Measurements from ENCODE around the gene FTSJ3. TPM values are rescaled to one million over a fixed set of nuclear protein-coding genes. Genes with fewer than 3 reads are reported as not detected.
A peak's percentile ranks its signal among the peaks of the same experiment; 100 is the strongest.

Gene FTSJ3
- total and polyA plus RNA-seq, 2 of the 13 experiments (the other 11 are each of a cell fraction or from before 2014, with no cell fraction given) = 26.0 to 64.2 TPM

- no TSS peak for BruUV-seq (replicated peaks)
- Histone ChIP-seq H3K79me2 (ENCODE audit: insufficient read depth, low read length) (peaks cover 90% of the 10 kb centered on the region), H3K36me3 (replicated peaks in 1 of 2; ENCODE audit: control insufficient read depth in 1 of 2, insufficient read depth in 2 of 2, low read length in 2 of 2) (peaks cover 5 to 24% of the 10 kb centered on the region in 2 experiments; a peak in 4 of 5 replicates), H3K9me3 (ENCODE audit: low read length) (no peaks in the 10 kb centered on the region), H3K27me3 (ENCODE audit: control insufficient read depth in 1 of 2, insufficient read depth in 2 of 2, low read length in 2 of 2) (peaks cover 0 to 6% of the 10 kb centered on the region in 2 experiments; a peak in 1 of 5 replicates), H3K4me2 (ENCODE audit: low read depth, low read length) (peak within 1 kb of the TSS; percentile 94), H3K4me3 (replicated peaks in 1 of 3; ENCODE audit: insufficient read depth in 1 of 3, low read depth in 2 of 3, low read length in 3 of 3) (peak within 1 kb of the TSS; percentile 93 to 99 (median 94)), H3K27ac (ENCODE audit: extremely low read length, insufficient read depth, low read length) (peak within 1 kb of the TSS; percentile 100), H4K20me1 (ENCODE audit: insufficient read depth, low read length) (peaks cover 40% of the 10 kb centered on the region), H3K4me1 (ENCODE audit: insufficient read depth, low read length) (peaks cover 45% of the 10 kb centered on the region), H3K9ac (ENCODE audit: insufficient read depth, low read depth, low read length) (peak within 1 kb of the TSS; percentile 98), H2AFZ (ENCODE audit: low read length) (peak within 1 kb of the TSS; percentile 57)
- ChIA-PET POLR2A (interaction anchor here (0.8 to 5.0 kb wide), 38 partner anchors 8 to 732 kb away, joined by 3 to 77 read pairs (median 5); partner anchors contain the start of genes CEP95, DCAF7, DDX5 and FTSJ3), CTCF (ENCODE audit: low intra/inter-chr PET ratio, low total read pairs) (no interaction called here)
- FAIRE-seq = peak; percentile 98
- peak; percentile 91 for ATAC-seq
- DNase-seq (ENCODE audit: low spot score) = peak; percentile 100
- in situ Hi-C loops (cut with HindIII; ENCODE audit: extremely low pct_ligation_motif_present, low pct_unique_long_range_greater_than_20kb) (no loop called here), intact Hi-C loops (cut with micrococcal nuclease; ENCODE audit: unreplicated experiment) (loop anchor here (1.0 to 10.0 kb wide), 4 partner anchors 32 to 349 kb away; partner anchors contain the start of genes FTSJ3, PSMC5, SMARCD2 and STRADA)
- WGBS (ENCODE audit: low lambda C conversion rate) = under 1% methylated on average over 58 of the region's 74 CpGs
- TF ChIP-seq, protein P1, sequence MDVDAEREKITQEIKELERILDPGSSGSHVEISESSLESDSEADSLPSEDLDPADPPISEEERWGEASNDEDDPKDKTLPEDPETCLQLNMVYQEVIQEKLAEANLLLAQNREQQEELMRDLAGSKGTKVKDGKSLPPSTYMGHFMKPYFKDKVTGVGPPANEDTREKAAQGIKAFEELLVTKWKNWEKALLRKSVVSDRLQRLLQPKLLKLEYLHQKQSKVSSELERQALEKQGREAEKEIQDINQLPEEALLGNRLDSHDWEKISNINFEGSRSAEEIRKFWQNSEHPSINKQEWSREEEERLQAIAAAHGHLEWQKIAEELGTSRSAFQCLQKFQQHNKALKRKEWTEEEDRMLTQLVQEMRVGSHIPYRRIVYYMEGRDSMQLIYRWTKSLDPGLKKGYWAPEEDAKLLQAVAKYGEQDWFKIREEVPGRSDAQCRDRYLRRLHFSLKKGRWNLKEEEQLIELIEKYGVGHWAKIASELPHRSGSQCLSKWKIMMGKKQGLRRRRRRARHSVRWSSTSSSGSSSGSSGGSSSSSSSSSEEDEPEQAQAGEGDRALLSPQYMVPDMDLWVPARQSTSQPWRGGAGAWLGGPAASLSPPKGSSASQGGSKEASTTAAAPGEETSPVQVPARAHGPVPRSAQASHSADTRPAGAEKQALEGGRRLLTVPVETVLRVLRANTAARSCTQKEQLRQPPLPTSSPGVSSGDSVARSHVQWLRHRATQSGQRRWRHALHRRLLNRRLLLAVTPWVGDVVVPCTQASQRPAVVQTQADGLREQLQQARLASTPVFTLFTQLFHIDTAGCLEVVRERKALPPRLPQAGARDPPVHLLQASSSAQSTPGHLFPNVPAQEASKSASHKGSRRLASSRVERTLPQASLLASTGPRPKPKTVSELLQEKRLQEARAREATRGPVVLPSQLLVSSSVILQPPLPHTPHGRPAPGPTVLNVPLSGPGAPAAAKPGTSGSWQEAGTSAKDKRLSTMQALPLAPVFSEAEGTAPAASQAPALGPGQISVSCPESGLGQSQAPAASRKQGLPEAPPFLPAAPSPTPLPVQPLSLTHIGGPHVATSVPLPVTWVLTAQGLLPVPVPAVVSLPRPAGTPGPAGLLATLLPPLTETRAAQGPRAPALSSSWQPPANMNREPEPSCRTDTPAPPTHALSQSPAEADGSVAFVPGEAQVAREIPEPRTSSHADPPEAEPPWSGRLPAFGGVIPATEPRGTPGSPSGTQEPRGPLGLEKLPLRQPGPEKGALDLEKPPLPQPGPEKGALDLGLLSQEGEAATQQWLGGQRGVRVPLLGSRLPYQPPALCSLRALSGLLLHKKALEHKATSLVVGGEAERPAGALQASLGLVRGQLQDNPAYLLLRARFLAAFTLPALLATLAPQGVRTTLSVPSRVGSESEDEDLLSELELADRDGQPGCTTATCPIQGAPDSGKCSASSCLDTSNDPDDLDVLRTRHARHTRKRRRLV (CRISPR knock-in tag; IDR thresholded peaks at IDR 0.05) = peak; percentile 91; the same call in 1 of the 2 replicates
- TF ChIP-seq SRSF1 (optimal IDR thresholded peaks at IDR 0.05; ENCODE audit: low read depth, low read length) (peak; percentile 94), PHB2 (IDR thresholded peaks at IDR 0.05; ENCODE audit: partially characterized antibody) (no peak), SCMH1 (CRISPR knock-in tag; IDR thresholded peaks at IDR 0.05; ENCODE audit: borderline replicate concordance) (no peak), ZNF34 (CRISPR knock-in tag; IDR thresholded peaks at IDR 0.05; ENCODE audit: borderline replicate concordance) (peak; percentile 96), ZFP36 (IDR thresholded peaks at IDR 0.05; ENCODE audit: borderline replicate concordance, low read depth, low read length, partially characterized antibody) (no peak), ZNF10 (CRISPR knock-in tag; IDR thresholded peaks at IDR 0.05; ENCODE audit: borderline replicate concordance, low read depth) (no peak), NCOA1 (CRISPR knock-in tag; IDR thresholded peaks at IDR 0.05) (peak; percentile 57; the same call in 1 of the 2 replicates), LCORL (IDR thresholded peaks at IDR 0.05) (peak; percentile 82), LCORL (CRISPR knock-in tag; IDR thresholded peaks at IDR 0.05) (peak; percentile 98), ZBTB20 (CRISPR knock-in tag; IDR thresholded peaks at IDR 0.05; ENCODE audit: borderline replicate concordance, low read depth) (no peak; the same call in 1 of the 2 replicates), MXI1 (IDR thresholded peaks at IDR 0.05; ENCODE audit: borderline replicate concordance, low read depth, low read length) (peak; percentile 99; the same call in 2 of the 3 replicates)
- TF ChIP-seq, protein P2, sequence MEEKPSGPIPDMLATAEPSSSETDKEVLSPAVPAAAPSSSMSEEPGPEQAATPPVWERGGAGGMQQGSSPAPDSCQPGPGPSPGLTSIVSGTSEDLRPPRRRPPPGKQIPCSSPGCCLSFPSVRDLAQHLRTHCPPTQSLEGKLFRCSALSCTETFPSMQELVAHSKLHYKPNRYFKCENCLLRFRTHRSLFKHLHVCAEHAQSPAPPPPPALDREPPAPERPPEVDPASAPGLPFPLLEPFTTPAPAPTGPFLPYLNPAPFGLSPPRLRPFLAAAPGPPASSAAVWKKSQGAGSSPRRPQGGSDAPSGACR (CRISPR knock-in tag; IDR thresholded peaks at IDR 0.05) = peak; percentile 71; the same call in 1 of the 2 replicates
- TF ChIP-seq, protein P3, sequence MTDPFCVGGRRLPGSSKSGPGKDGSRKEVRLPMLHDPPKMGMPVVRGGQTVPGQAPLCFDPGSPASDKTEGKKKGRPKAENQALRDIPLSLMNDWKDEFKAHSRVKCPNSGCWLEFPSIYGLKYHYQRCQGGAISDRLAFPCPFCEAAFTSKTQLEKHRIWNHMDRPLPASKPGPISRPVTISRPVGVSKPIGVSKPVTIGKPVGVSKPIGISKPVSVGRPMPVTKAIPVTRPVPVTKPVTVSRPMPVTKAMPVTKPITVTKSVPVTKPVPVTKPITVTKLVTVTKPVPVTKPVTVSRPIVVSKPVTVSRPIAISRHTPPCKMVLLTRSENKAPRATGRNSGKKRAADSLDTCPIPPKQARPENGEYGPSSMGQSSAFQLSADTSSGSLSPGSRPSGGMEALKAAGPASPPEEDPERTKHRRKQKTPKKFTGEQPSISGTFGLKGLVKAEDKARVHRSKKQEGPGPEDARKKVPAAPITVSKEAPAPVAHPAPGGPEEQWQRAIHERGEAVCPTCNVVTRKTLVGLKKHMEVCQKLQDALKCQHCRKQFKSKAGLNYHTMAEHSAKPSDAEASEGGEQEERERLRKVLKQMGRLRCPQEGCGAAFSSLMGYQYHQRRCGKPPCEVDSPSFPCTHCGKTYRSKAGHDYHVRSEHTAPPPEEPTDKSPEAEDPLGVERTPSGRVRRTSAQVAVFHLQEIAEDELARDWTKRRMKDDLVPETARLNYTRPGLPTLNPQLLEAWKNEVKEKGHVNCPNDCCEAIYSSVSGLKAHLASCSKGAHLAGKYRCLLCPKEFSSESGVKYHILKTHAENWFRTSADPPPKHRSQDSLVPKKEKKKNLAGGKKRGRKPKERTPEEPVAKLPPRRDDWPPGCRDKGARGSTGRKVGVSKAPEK (CRISPR knock-in tag; IDR thresholded peaks at IDR 0.05; ENCODE audit: borderline replicate concordance) = no peak; the same call in 1 of the 2 replicates
These were observed 54.0 kb downstream of the FTSJ3 start, which contains the start of gene CCDC47 for GRCh38 chr17:63773272-63774140. Gene CCDC47 (minus strand): TSS chr17:63773597. CDS start chr17:63766175, 7,422 bp downstream.

Measured in HepG2 (cell line).